ENCODE data around the gene PHOX2A.

The PHOX2A gene

DNA sequence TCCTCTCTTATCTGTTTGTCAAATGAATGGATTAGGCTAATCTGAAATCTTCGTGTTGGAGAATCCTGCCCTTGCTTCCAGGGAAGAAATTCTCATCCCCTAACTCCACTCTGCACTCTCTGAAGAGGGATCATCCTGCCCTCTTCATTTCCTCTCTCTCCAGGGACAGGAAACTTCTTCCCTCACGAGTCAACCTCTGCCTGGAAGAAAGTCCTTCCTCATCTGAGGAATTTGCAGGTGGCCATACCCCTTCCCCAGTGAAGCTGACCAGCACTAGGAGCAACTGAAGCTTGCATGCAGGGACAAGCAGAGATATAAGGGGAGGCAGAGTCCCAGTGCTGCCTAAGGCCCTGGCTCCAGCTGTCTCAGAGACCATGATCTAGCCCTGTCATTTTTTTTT lies 3.6 kb upstream of the PHOX2A start:
- DNase-seq: no peak

DNA sequence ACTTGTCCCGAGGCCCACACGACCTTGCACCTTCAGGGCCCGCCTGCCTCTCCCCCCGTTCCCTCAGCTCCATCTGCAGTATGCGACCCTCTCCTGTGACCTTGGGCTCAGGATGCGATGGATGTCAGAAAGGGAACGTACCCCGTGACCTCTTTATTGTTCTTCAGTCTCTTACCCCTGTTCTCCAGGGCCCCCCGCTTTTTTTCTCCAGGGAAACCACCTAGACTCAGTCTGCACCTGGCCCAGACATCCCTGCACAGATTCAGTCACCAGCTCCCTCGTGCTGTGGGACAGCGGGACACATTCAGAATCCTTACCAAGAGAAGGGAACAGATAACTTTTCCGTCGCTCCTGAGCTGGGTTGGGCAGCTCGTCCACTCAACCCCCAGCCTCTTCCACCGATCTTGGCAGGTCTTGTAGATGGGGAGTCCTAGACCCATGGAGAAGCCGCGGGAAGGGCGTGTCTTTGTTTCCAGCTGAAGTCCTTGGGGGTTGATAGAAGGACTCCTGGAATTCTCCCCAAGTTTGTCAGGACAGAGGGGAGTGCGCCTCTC lies 1.4 kb upstream of the PHOX2A start:
- no peak for DNase-seq

DNA sequence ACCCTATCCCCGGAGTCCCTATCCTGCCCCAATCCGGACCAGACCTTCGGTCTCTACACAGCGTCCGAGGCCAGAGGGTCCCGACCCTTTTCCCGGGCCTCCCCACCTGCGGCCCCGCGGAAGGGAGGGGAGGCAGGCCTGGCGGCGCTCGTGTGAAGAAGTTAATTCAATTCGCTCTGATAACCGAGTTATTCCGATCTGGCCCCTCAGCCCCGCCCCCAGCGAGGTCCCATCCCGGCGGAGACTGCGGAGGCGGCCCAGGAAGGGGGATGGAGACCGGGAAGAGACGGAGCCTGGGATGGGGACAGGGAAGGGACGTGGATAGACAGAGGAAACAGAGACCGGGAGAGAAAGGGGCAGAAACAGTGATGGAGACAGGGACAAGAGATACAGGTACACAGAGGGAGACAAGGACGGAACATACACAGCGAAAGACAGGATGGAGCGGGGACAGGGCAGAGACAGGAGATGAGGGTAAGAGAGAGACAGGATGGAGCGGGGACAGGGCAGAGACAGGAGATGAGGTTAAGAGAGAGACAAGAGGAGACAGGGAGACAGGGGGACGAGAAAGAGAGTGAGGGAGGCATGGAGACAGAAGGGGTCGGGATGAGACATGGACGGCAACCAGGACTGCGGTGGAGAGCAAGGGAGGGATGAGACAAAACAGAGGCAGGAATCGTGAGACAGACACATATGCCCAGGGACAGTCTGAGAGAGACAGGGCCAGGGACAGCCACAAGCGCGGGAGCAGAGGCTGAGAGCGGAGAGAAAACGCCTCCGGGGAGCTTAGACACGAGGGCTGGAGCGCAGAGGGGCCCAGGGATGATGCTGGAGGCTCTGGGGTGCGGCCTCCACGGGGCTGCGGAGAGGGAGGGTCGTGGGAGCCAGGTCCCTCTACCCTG lies 636 bp upstream of the PHOX2A start:
- no peak for DNase-seq

DNA sequence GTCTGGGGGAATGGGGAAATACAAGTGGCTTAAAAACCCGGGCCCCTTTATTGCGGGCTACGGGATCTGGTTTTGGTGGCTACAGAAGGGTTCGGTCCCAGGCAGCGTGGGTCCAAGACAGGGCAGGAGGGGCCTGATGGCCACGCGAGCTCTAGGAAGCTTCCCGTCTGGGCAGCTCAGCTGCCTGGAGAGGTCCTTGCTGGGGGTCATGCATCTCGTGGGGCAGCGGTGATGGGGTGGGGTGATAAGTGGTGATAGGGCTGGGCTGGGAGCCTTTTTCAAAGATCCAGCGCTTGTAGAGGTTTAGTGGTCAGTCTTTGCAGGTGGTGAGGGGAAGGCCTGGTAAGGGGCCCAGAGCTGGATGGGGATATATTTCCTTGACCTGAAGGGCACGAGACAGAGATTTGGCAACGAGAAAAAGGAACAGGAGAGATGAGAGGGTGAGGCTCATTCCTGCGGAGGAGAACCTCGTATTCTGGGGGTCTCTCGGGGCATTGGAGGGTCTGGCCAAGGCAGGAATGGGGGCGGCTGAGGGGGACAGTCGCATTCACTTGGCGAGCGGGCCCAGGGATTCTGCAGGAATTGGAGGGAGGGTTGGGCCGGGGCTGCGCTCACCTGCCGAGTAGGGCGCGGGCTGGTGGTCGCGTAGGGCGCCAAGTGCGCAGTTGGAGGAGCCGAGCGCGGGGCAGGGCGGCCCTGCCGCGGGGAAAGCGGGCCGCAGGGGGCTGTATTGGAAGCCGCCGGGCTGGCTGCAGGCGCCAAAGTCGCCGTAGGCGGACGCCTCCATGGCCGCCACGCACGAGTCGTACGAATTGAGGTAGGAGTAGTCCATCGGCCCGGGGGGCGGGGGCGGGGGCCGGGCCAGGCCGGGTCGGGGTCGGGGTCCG lies 560 bp downstream of the PHOX2A start:
- no peak for DNase-seq

DNA sequence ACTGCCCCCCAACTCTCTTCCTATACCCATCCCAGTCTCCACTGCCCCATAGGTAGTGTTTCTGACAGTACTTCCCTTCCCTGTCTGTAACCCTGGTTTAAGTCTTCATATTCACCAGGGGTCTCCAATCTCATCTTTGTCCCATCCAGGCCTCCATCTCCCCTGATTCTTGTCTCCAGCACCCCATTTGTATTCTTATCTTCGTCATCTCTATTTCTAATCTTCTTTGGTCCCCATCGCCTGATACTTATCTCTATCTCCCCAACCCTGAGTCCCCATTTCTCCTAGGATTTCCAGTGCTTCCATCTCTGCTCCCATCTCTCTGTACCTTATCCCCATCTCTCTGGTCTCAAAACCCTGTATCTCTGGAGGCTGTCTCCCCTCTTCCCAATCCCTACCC lies 1.8 kb downstream of the PHOX2A start:
- no peak for DNase-seq

DNA sequence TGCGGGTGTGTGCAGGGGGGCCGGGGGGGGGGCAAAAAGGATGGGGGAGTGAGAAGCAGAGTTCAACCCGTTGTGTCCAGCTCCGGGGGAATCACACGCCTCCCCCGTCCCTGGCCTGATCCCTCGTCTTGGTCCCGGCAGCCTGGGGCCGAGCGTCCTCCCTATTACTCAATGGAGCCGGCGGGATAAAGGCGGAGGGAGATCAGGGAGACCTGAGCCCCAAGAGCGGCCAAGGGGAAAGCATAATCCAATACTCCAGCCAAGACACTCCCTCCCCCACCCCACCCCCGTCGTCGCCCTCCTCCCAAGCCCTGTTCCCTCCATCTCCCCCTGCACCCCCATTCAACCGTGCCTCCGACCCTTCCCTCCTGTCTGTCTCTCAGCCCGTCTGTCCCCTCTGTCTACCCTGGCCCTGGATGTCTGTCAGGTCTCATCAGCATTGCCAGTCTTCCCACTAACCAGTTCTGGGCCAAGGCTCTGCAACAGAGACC lies 2.6 kb downstream of the PHOX2A start:
- DNase-seq: no peak

DNA sequence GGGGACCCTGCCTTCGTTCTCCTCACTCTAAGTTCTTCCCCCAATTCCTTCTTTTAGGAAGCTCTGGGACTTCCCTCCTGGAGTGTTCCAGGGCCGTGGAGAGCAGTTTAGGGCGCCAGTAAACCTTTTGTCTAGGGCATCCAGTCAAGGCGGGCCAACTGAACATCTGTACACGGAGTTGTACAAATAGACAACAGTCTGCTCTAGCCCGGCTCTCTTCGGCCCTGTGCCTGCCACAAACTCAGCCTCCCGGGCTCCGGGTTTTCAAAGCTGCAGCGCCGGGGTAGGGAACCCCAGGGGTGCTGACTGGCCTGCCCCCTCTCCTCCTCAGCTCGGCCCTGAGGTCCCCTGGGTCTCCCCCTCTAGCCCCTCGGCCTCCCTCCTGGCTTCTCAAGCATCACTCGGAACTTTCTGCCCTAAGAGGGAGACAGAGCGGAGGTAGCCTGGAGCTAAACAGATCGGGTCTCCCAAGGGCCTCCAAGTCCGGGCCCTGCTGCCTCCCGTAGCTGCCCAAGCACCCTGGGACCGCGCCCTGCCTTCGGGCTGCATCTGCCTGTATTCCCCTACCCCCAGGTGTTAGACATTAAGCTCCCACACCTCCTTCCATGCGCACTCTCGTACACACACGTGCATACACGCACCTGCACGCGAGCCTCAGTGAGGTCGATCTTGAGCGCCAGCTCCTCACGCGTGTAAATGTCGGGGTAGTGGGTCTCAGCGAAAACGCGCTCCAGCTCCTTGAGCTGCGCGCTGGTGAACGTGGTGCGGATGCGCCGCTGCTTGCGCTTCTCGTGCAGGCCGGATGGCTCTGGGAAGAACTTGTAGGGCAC lies 3.3 kb downstream of the PHOX2A start:
- DNase-seq: no peak

DNA sequence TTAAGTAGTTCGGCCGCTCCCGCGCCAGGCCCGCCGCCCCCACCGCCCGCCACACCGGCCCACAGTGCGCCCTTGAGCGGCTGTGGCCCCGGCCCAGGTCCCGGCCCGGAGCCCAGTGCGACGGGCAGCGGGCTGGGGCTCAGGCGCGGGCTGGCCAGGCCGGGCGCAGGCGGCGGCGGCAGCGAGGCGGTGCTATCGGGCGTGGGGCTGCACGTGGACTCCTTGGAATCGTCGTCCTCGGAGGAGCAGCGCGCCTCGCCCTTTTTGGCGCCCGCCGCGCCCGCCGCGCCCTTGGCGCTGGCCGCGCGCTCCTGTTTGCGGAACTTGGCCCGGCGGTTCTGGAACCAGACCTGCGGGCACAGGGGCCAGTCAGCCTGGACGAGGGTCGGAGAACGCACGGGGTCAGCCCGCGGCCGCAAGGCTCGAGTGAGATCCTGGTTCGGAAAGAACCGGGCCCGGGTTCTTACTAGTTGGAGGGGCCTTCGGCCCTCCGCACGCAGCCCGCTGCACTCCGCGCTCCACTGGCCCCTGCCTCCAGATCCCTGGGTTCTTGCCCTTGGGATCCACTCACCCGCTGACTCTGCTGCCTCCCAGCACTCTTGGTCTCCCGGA lies 4.0 kb downstream of the PHOX2A start:
- DNase-seq: no peak

DNA sequence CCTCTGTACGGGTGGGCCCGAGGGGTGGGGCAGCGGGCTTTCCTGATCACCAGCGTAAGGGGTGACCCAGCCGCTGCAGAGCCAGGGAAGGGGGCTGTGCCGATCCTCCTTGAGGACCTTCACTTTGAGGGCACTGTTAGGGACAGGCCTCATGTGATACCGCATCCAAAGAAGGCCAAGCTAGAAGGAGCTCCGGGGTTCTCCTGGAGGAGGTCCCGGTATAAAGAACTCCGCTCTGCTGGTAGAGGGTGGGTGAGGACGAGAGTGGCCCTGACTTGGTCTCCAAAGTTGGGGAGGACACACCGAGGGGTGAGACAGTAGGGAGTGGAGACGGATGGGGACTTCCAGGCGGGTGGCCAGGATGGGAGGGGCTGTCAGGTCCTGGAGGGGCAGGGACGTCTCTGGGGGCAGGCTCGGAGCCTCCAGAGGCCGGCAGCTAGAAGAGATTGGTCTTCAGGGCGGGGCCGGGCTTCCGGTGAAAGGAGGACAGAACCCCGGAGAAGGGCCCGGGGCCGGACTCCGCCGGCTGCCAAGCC lies 4.6 kb downstream of the PHOX2A start:
- no peak for DNase-seq

DNA sequence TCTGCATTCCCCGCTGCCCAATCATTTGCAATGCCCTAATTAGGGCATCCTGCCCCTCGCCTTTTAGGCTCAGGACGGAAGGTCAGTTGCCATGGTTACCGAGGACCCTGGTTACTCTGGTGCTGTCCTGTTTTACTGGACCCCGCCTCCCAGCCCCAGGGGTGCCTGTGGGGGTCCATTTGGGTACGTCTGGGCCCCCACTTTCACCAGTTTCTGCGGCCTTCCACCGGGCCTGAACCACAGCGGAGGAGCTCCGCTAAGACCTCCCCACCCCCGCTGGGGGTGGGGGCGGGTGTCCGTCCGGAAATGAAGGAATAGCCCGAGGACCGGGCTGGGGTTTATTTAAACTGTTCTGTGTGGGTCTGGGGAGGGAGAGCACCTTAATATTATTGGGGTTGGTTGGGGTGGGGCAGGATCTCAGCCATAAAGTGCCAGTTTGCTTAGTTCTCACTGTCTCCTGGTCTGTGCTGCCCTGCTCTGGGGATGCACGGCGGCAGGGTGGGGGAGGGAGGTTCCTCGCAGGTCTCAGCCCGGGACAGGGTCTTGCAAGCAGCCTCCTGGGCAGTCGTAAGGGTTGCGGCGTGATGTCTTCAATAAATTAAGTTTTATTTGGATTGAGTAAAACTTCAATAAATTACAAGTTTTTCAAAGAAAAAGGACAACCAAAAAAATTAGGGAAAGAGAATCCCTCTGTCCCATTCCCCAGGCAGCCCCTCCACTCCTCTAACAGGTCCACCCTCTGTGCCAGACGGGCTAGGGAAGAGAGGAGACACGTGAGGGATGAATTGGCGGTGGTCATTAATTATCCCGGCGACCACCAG lies 5.3 kb downstream of the PHOX2A start:
- DNase-seq: no peak

DNA sequence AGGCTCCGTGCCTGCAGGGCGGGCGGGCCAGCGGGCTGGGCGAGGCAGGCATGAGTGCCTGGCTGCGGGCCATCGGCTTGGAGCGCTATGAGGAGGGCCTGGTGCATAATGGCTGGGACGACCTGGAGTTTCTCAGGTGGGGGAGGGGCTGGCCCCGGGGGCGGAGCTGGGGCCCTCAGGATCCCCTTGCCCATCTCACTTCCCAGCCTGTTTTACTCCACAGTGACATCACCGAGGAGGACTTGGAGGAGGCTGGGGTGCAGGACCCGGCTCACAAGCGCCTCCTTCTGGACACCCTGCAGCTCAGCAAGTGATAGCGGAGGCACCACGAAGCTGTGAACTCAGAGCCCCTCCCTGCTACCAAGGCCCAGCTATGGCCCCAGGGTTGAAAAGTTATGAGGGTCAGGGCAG lies 5.9 kb downstream of the PHOX2A start:
- peak; percentile 46 for DNase-seq

DNA sequence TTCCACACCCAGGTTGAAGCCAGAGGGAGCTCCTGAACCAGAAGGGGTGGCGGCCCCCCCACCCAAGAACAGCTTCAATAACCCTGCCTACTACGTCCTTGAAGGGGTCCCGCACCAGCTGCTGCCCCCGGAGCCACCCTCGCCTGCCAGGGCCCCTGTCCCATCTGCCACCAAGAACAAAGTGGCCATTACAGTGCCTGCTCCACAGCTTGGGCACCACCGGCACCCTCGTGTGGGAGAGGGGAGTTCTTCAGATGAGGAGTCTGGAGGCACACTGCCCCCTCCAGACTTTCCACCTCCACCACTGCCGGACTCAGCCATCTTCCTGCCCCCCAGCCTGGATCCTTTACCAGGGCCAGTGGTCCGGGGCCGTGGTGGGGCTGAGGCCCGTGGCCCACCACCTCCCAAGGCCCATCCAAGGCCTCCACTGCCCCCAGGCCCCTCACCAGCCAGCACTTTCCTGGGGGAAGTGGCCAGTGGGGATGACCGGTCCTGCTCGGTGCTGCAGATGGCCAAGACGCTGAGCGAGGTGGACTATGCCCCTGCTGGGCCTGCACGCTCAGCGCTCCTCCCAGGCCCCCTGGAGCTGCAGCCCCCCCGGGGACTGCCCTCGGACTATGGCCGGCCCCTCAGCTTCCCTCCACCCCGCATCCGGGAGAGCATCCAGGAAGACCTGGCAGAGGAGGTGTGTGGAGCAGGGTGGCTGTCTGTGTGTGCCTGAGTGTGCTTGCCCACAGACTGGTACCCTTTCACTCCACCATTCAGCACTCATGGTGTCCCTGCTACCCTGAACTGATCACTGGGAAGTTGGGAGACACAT lies 6.7 kb downstream of the PHOX2A start:
- no peak for DNase-seq

DNA sequence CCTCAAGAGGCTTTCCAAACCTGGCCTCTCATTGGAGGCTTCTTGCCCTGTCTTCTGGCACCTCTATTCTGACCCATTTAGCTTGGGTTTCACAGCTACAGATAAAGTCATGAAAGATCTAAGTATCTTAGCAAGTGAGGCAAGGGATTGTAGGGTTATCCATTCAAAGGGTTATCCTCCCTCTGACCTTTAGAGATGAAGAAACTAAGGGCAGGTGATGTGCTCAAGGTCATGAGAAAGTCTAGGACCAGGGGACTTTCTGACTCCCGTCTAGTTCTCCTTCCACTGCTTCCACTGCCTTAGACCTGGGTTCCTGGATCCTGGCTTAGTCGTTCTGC lies 7.2 kb downstream of the PHOX2A start:
- no peak for DNase-seq

DNA sequence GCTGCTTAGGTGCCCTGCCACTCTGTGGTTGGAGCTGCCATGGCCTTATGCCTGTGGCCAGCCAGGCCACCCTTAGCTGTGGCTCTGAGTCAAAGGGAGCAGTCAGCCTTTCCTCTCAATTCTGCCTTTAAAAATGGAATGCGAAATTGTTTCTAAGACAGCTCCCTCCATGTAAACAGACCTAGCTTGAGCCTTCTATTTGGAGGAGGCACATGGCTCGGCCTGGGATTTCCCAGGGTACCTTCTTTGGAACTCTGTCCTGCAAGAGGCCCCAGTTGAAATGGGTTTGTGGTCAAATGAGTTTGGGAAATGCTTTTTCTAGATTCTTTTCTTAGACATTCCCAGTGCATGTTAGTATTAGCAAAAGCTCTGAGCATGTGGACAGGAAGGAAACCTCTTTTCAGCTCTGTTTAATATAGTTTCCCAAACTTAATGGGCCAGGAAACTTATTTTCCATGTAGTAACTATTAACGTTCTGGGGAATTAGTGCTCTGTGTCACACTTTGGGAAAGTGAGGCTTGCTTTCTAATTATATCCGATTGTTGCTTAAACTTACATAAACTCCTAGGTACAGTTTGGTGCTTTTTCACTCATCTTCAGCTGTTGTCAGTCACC lies 7.8 kb downstream of the PHOX2A start:
- DNase-seq: no peak

DNA sequence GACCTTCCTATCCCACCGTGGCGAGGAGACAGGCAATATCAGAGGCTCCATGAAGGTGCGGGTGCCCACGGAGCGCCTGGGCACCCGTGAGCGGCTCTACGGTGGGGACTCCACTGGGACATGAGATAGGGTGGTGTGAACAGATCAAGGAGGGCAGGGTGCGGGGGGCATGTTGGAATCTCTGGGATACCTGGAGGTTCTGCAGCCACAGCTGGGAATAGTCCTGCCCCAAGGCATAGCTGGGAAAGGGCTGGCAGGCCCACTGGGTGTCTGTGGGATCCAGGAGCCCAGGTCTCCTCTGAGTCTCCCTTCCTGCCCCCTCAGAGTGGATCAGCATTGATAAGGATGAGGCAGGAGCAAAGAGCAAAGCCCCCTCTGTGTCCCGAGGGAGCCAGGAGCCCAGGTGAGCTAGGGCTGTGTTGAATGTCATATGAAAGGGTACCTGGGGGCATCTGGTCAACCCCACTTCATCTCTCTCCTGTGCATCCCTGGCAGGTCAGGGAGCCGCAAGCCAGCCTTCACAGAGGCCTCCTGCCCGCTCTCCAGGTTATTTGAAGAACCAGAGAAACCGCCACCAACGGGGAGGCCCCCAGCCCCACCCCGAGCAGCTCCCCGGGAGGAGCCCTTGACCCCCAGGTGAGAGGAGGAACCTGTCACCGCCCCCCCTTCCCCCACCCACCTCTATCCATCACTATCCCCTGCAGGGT lies 8.5 kb downstream of the PHOX2A start:
- no peak for DNase-seq

DNA sequence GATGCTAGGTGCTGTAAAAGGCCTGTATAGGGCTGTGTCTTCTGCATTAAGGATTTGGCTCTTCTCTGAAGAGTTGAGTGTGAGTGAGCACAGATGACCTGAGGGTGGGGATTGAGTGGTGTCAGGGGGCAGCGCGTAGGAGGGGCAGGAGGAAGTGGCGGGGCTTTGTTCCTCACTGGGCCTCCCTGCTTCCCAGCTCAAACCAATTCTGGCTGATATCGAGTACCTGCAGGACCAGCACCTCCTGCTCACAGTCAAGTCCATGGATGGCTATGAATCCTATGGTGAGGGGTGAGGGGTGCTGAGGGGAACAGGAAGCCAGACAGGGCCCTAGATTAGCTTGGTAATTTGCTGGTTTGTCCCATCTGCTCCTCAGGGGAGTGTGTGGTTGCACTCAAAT lies 9.1 kb downstream of the PHOX2A start:
- DNase-seq: no peak

DNA sequence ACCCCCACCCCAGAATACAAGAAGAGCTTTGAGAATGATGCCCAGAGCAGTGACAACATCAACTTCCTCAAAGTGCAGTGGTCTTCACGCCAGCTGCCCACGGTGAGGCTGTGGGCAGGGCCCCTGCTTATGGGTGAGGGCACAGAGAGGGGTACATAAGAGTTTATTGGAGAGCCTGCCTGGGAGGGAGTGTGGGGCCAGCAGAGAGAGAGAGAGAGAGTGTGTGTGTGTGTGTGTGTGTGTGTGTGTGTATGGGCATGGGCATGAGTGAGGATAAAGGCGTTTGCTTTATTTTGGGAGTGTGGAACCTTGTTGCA lies 9.5 kb downstream of the PHOX2A start:
- no peak for DNase-seq

DNA sequence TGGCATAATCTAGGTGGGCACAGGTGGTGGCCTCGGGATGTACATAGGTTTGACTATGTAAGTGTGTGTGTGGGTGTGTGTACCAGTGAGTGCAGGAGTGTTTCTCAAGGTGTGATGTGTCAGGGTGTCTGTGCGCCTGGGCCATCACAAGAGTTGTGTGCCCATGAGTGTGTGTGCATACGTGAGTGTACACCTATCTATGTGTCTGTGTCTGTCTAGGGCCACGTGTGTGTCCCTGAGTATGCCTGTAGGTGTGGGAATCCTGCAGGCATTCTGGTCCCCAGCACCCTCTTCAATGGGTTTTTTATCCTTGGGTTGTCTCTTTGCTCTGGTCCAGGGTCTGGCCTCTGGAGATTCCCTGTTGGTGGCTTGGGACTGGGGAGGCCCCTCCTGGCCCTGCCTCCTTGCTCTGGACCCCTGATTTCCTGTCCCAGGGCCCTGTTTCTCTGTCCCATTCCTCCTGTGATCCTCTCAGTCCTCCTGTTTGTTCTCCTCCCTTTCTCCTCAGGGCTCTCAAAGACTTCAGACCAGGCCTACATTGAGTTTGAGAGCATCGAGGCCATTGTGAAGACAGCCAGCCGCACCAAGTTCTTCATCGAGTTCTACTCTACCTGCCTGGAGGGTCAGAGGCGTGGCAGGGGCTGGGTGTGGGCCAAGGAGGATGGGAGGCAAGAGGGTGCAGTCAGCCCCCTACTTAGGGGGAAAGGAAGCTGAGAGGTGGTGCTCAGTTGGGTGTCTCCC lies 10.0 kb downstream of the PHOX2A start:
- DNase-seq: no peak

Data from stimulated activated CD4-positive, alpha-beta T cell treated with anti-CD3 and anti-CD28 coated beads, Interleukin-4, amount 100 ng/mL, for 1 hour (primary cell).